ENCODE results near the gene TSPEAR.
"Not testable (repeated sequence)": the region's sequence is repeated elsewhere in the genome, so short reads cannot be mapped to it uniquely, and the experiment has no call there.

The TSPEAR gene

GRCh38 chr21:44625756-44626155, 85.6 kb downstream of the TSPEAR start:
- no peak for DNase-seq

GRCh38 chr21:44623575-44623974, 87.8 kb downstream of the TSPEAR start:
- DNase-seq: no peak

GRCh38 chr21:44619886-44620285, 91.5 kb downstream of the TSPEAR start:
- no peak for DNase-seq

GRCh38 chr21:44618909-44619308, 92.5 kb downstream of the TSPEAR start:
- DNase-seq: peak; percentile 64

- no peak for DNase-seq
These were observed 92.9 kb downstream of the TSPEAR start for GRCh38 chr21:44618504-44618903.

- DNase-seq: no peak
These were observed 94.3 kb downstream of the TSPEAR start for GRCh38 chr21:44617071-44617501.

- DNase-seq: no peak
These were observed 94.8 kb downstream of the TSPEAR start for GRCh38 chr21:44616591-44616926.

- no peak for DNase-seq
These were observed 95.3 kb downstream of the TSPEAR start for GRCh38 chr21:44615911-44616590.

- no peak for DNase-seq
These were observed 95.9 kb downstream of the TSPEAR start for GRCh38 chr21:44615466-44615865.

GRCh38 chr21:44614961-44615391, 96.4 kb downstream of the TSPEAR start:
- DNase-seq: no peak

- DNase-seq: no peak
These were observed 97.2 kb downstream of the TSPEAR start for GRCh38 chr21:44614161-44614631.

GRCh38 chr21:44613386-44614155, 97.8 kb downstream of the TSPEAR start:
- DNase-seq: no peak

- no peak for DNase-seq
These were observed 98.6 kb downstream of the TSPEAR start for GRCh38 chr21:44612669-44613229.

GRCh38 chr21:44612029-44612486, 99.3 kb downstream of the TSPEAR start, which contains the start of gene KRTAP10-8:
KRTAP10-8 (plus strand) TSS chr21:44612079; CDS start chr21:44612101, 22 bp downstream.
- DNase-seq: no peak

- DNase-seq: no peak
These were observed 99.8 kb downstream of the TSPEAR start for GRCh38 chr21:44611551-44611950.

GRCh38 chr21:44610157-44610843, 101.1 kb downstream of the TSPEAR start:
- not testable (repeated sequence) for DNase-seq

GRCh38 chr21:44609193-44609592, 102.2 kb downstream of the TSPEAR start:
- no peak for DNase-seq

GRCh38 chr21:44606495-44606894, 104.9 kb downstream of the TSPEAR start:
- no peak for DNase-seq

- no peak for DNase-seq
These were observed 107.5 kb downstream of the TSPEAR start for GRCh38 chr21:44603911-44604310.

- no peak for DNase-seq
These were observed 108.1 kb downstream of the TSPEAR start for GRCh38 chr21:44603109-44603875.

- no peak for DNase-seq
These were observed 108.9 kb downstream of the TSPEAR start for GRCh38 chr21:44602463-44602850.
